ENCODE data around the gene PYGO1.

DNA sequence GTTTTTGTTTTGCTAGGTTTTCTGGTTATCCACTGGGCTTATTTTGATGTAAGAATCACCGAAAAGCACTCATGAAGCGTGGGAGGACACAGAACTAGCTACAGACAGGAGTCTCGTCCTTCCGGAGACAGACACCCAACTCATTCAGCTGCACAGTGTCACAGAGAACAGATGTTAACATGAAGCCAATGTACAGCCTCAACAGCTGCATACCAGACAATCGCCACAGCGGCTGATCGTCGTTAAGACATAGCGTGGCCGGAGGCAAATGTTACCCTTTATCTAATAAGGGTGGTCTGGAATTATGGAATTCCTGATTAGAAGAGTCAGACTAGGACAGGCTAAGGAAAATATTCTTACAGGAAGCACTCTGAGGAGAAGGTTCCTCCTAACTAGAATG, 1.1 kb upstream of the PYGO1 start:
- TF ChIP-seq, protein P1, sequence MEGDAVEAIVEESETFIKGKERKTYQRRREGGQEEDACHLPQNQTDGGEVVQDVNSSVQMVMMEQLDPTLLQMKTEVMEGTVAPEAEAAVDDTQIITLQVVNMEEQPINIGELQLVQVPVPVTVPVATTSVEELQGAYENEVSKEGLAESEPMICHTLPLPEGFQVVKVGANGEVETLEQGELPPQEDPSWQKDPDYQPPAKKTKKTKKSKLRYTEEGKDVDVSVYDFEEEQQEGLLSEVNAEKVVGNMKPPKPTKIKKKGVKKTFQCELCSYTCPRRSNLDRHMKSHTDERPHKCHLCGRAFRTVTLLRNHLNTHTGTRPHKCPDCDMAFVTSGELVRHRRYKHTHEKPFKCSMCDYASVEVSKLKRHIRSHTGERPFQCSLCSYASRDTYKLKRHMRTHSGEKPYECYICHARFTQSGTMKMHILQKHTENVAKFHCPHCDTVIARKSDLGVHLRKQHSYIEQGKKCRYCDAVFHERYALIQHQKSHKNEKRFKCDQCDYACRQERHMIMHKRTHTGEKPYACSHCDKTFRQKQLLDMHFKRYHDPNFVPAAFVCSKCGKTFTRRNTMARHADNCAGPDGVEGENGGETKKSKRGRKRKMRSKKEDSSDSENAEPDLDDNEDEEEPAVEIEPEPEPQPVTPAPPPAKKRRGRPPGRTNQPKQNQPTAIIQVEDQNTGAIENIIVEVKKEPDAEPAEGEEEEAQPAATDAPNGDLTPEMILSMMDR (IDR thresholded peaks at IDR 0.05; ENCODE audit: insufficient read depth, low read length), result no peak
- TF ChIP-seq POLR2AphosphoS5 (IDR thresholded peaks at IDR 0.05; ENCODE audit: low read depth), result no peak
- no peak for TF ChIP-seq SPI1 (IDR thresholded peaks at IDR 0.05; ENCODE audit: borderline replicate concordance, low read depth)
- TF ChIP-seq, protein P2, sequence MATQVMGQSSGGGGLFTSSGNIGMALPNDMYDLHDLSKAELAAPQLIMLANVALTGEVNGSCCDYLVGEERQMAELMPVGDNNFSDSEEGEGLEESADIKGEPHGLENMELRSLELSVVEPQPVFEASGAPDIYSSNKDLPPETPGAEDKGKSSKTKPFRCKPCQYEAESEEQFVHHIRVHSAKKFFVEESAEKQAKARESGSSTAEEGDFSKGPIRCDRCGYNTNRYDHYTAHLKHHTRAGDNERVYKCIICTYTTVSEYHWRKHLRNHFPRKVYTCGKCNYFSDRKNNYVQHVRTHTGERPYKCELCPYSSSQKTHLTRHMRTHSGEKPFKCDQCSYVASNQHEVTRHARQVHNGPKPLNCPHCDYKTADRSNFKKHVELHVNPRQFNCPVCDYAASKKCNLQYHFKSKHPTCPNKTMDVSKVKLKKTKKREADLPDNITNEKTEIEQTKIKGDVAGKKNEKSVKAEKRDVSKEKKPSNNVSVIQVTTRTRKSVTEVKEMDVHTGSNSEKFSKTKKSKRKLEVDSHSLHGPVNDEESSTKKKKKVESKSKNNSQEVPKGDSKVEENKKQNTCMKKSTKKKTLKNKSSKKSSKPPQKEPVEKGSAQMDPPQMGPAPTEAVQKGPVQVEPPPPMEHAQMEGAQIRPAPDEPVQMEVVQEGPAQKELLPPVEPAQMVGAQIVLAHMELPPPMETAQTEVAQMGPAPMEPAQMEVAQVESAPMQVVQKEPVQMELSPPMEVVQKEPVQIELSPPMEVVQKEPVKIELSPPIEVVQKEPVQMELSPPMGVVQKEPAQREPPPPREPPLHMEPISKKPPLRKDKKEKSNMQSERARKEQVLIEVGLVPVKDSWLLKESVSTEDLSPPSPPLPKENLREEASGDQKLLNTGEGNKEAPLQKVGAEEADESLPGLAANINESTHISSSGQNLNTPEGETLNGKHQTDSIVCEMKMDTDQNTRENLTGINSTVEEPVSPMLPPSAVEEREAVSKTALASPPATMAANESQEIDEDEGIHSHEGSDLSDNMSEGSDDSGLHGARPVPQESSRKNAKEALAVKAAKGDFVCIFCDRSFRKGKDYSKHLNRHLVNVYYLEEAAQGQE (IDR thresholded peaks at IDR 0.05; ENCODE audit: insufficient replicate concordance, low read depth), result no peak
- TF ChIP-seq GABPA (IDR thresholded peaks at IDR 0.05; ENCODE audit: low read depth), result no peak
